ENCODE data around the gene MTCH1.

The MTCH1 gene

GRCh38 chr6:36938536-36938935, 47.5 kb downstream of the MTCH1 start:
- DNase-seq (ENCODE audit: low read depth), result peak; percentile 94
- TF ChIP-seq CTCF (IDR thresholded peaks at IDR 0.05; ENCODE audit: low read length, missing control alignments), result no peak
- H3K4me3 ChIP-seq (replicated peaks; ENCODE audit: low read depth, low read length), result no peak overlapping the region

GRCh38 chr6:36937896-36938295, 48.1 kb downstream of the MTCH1 start:
- no peak for TF ChIP-seq CTCF (IDR thresholded peaks at IDR 0.05; ENCODE audit: low read length, missing control alignments)
- no peak overlapping the region for H3K4me3 ChIP-seq (replicated peaks; ENCODE audit: low read depth, low read length)
- no peak for DNase-seq (ENCODE audit: low read depth)

GRCh38 chr6:36936824-36937223, 49.2 kb downstream of the MTCH1 start:
- no peak for DNase-seq (ENCODE audit: low read depth)
- no peak overlapping the region for H3K4me3 ChIP-seq (replicated peaks; ENCODE audit: low read depth, low read length)
- TF ChIP-seq CTCF (IDR thresholded peaks at IDR 0.05; ENCODE audit: low read length, missing control alignments), result no peak

- no peak for TF ChIP-seq CTCF (IDR thresholded peaks at IDR 0.05; ENCODE audit: low read length, missing control alignments)
- no peak for DNase-seq (ENCODE audit: low read depth)
Measured at GRCh38 chr6:36934901-36935300, 51.1 kb downstream of the MTCH1 start.

GRCh38 chr6:36933519-36933918, 52.5 kb downstream of the MTCH1 start:
- H3K4me3 ChIP-seq (replicated peaks; ENCODE audit: low read depth, low read length), result no peak overlapping the region
- TF ChIP-seq CTCF (IDR thresholded peaks at IDR 0.05; ENCODE audit: low read length, missing control alignments), result no peak
- no peak for DNase-seq (ENCODE audit: low read depth)

More at GRCh38 chr6:36934901-36935300, 51.1 kb downstream of the MTCH1 start:
- no peak overlapping the region for H3K4me3 ChIP-seq (replicated peaks; ENCODE audit: low read depth, low read length)

- TF ChIP-seq CTCF (IDR thresholded peaks at IDR 0.05; ENCODE audit: low read length, missing control alignments), result no peak
- DNase-seq (ENCODE audit: low read depth), result peak; percentile 36
Measured at GRCh38 chr6:36933102-36933501, 52.9 kb downstream of the MTCH1 start.

GRCh38 chr6:36930483-36930882, 55.5 kb downstream of the MTCH1 start:
- TF ChIP-seq CTCF (IDR thresholded peaks at IDR 0.05; ENCODE audit: low read length, missing control alignments), result no peak
- no peak for DNase-seq (ENCODE audit: low read depth)
- H3K4me3 ChIP-seq (replicated peaks; ENCODE audit: low read depth, low read length), result no peak overlapping the region

More at GRCh38 chr6:36933102-36933501, 52.9 kb downstream of the MTCH1 start:
- no peak overlapping the region for H3K4me3 ChIP-seq (replicated peaks; ENCODE audit: low read depth, low read length)
